HepG2 (cell line): ENCODE results near the gene HTRA2. TPM values are rescaled to one million over a fixed set of nuclear protein-coding genes. Genes with fewer than 3 reads are reported as not detected.

ENCODE experiments used
- AHR ChIP-seq: IDR thresholded peaks from 2 replicates; pipeline ENCODE4 v1.6.1; 2018; ENCODE audit warnings: missing genetic modification reagents, missing compliant biosample characterization
- EP300 ChIP-seq, 3 experiments: sonication (generic) in 1 of 3; formaldehyde crosslinking in 1 of 3; IDR thresholded peaks; 2 replicates each; pipeline versions ENCODE4 v1.5.1 to v1.6.1; 2011 to 2020; ENCODE audit warnings: low read depth in 2 of 3, low read length in 2 of 3, borderline replicate concordance in 1 of 3, improper control_type of control experiment in 1 of 3, mild to moderate bottlenecking in 1 of 3, missing genetic modification reagents in 1 of 3, moderate library complexity in 1 of 3
- FIP1L1 ChIP-seq: fragments of 200-400 bp; formaldehyde crosslinking; IDR thresholded peaks from 2 replicates; pipeline ENCODE4 v1.6.1; 2018; ENCODE audit warnings: low read depth, mild to moderate bottlenecking, low read length, moderate library complexity, borderline replicate concordance; ENCODE audit not compliant: insufficient read depth
- HNRNPUL1 ChIP-seq: fragments of 200-400 bp; formaldehyde crosslinking; IDR thresholded peaks from 2 replicates; pipeline ENCODE4 v1.6.1; 2017; ENCODE audit warnings: low read depth, mild to moderate bottlenecking, low read length, moderate library complexity
- MBNL3 ChIP-seq: fragments of 250-450 bp; sonication (Bioruptor Pico); conservative IDR thresholded peaks from 2 replicates; pipeline ENCODE4 v1.8.0; 2022; ENCODE audit warnings: mild to moderate bottlenecking, inconsistent platforms
- MEF2D ChIP-seq: sonication (generic); formaldehyde crosslinking; IDR thresholded peaks from 2 replicates; pipeline ENCODE4 v1.5.1; 2020; ENCODE audit warnings: mild to moderate bottlenecking, missing genetic modification reagents
- MTA3 ChIP-seq: sonication (generic); formaldehyde crosslinking; IDR thresholded peaks from 2 replicates; pipeline ENCODE4 v1.4.0; 2020; ENCODE audit warnings: missing genetic modification reagents
- MTF1 ChIP-seq: sonication (generic); formaldehyde crosslinking; IDR thresholded peaks from 2 replicates; pipeline ENCODE4 v1.5.0; 2020; ENCODE audit warnings: missing genetic modification reagents
- PBX3 ChIP-seq: sonication (generic); formaldehyde crosslinking; IDR thresholded peaks from 2 replicates; pipeline ENCODE4 v1.8.1; 2023; ENCODE audit warnings: missing genetic modification reagents, inconsistent platforms, borderline replicate concordance
- PCBP1 ChIP-seq: fragments of 200-400 bp; formaldehyde crosslinking; IDR thresholded peaks from 2 replicates; pipeline ENCODE4 v1.6.1; 2017; ENCODE audit warnings: mild to moderate bottlenecking, low read depth, low read length, borderline replicate concordance
- REXO4 ChIP-seq: sonication (generic); formaldehyde crosslinking; IDR thresholded peaks from 2 replicates; pipeline ENCODE4 v1.8.0; 2022; ENCODE audit warnings: missing genetic modification reagents, mild to moderate bottlenecking, borderline replicate concordance
- SATB2 ChIP-seq: sonication (generic); formaldehyde crosslinking; IDR thresholded peaks from 2 replicates; pipeline ENCODE4 v1.5.0; 2020; ENCODE audit warnings: missing genetic modification reagents
- ZBTB1 ChIP-seq: sonication (generic); formaldehyde crosslinking; IDR thresholded peaks from 2 replicates; pipeline ENCODE4 v1.4.0; 2020; ENCODE audit warnings: missing genetic modification reagents, borderline replicate concordance
- ZBTB7A ChIP-seq: sonication (generic); formaldehyde crosslinking; IDR thresholded peaks from 2 replicates; pipeline ENCODE4 v1.8.0; 2022; ENCODE audit warnings: mild to moderate bottlenecking, missing genetic modification reagents
- ZC3H13 ChIP-seq: sonication (generic); formaldehyde crosslinking; IDR thresholded peaks from 2 replicates; pipeline ENCODE4 v1.8.1; 2023; ENCODE audit warnings: mild to moderate bottlenecking, missing genetic modification reagents, moderate library complexity
- ZFP90 ChIP-seq: sonication (generic); formaldehyde crosslinking; IDR thresholded peaks from 2 replicates; pipeline ENCODE4 v1.8.0; 2022; ENCODE audit warnings: missing genetic modification reagents, mild to moderate bottlenecking, inconsistent platforms, borderline replicate concordance
- ZNF329 ChIP-seq: sonication (generic); formaldehyde crosslinking; IDR thresholded peaks from 2 replicates; pipeline ENCODE4 v1.9.0; 2021; ENCODE audit warnings: low read depth, mild to moderate bottlenecking, missing genetic modification reagents
- ZNF496 ChIP-seq: sonication (generic); formaldehyde crosslinking; IDR thresholded peaks from 2 replicates; pipeline ENCODE4 v1.8.1; 2023; ENCODE audit warnings: mild to moderate bottlenecking, moderate library complexity, missing genetic modification reagents; ENCODE audit not compliant: insufficient replicate concordance
- ZNF552 ChIP-seq: sonication (generic); formaldehyde crosslinking; IDR thresholded peaks from 2 replicates; pipeline ENCODE4 v1.9.0; 2022; ENCODE audit warnings: missing genetic modification reagents, mild to moderate bottlenecking, borderline replicate concordance
- ZNF567 ChIP-seq: sonication (generic); formaldehyde crosslinking; IDR thresholded peaks from 2 replicates; pipeline ENCODE4 v1.8.1; 2023; ENCODE audit warnings: mild to moderate bottlenecking, missing genetic modification reagents, borderline replicate concordance
- ZNF737 ChIP-seq: sonication (generic); formaldehyde crosslinking; IDR thresholded peaks from 2 replicates; pipeline ENCODE4 v1.5.0; 2020; ENCODE audit warnings: missing genetic modification reagents, mild to moderate bottlenecking, borderline replicate concordance
- ZNF768 ChIP-seq: sonication (generic); formaldehyde crosslinking; IDR thresholded peaks from 2 replicates; pipeline ENCODE4 v1.4.0; 2020; ENCODE audit warnings: missing genetic modification reagents
- ZNF841 ChIP-seq: sonication (generic); formaldehyde crosslinking; IDR thresholded peaks from 2 replicates; pipeline ENCODE4 v1.8.1; 2023; ENCODE audit warnings: missing genetic modification reagents, borderline replicate concordance
- polyA plus RNA-seq, 8 experiments: library from polyadenylated mRNA; depleted of rRNA in 3 of 8; stranded (reverse) in 7 of 8; unstranded in 1 of 8; fragments of >200 nt; fragmentation: Illumina TruSeq in 4 of 8; extraction: Trizol in 4 of 8; gene quantifications; 2 replicates each; pipeline versions ENCODE4 v1.2.1 to v1.2.3, GENCODE V29; 2011 to 2016; ENCODE audit warnings: low read depth in 4 of 8, missing spikeins in 1 of 8, mixed read lengths in 1 of 8; ENCODE audit not compliant: insufficient read depth in 1 of 8
- total RNA-seq, 5 experiments: library from RNA; depleted of rRNA; stranded (reverse); fragments of >200 nt; fragmentation: Illumina TruSeq; extraction: Trizol; gene quantifications; 2 replicates each; pipeline ENCODE4 v1.2.3, GENCODE V29; 2016; ENCODE audit warnings: low read depth in 1 of 5
- TF ChIP-seq, protein P1 (sequence below): IDR thresholded peaks from 2 replicates; pipeline ENCODE4 v1.6.1; 2016; ENCODE audit warnings: missing genetic modification reagents, missing compliant biosample characterization
- TF ChIP-seq, protein P2 (sequence below): sonication (generic); formaldehyde crosslinking; IDR thresholded peaks from 2 replicates; pipeline ENCODE4 v1.8.0; 2022; ENCODE audit warnings: missing genetic modification reagents, mild to moderate bottlenecking, moderate library complexity, borderline replicate concordance

Gene HTRA2
- total and polyA plus RNA-seq, 2 of the 13 experiments (the other 11 are each of a cell fraction or from before 2014, with no cell fraction given): 47.7 to 50.3 TPM

- TF ChIP-seq ZNF552 (CRISPR knock-in tag): no peak
- TF ChIP-seq ZBTB7A: no peak
- TF ChIP-seq AHR (CRISPR knock-in tag): peak; percentile 57; the same call in 1 of the 2 replicates
- TF ChIP-seq REXO4 (CRISPR knock-in tag): no peak
- TF ChIP-seq MBNL3 (CRISPR knock-in tag): no peak
- TF ChIP-seq PBX3 (CRISPR knock-in tag): no peak
- TF ChIP-seq ZNF737 (CRISPR knock-in tag): no peak
- TF ChIP-seq SATB2: no peak
- TF ChIP-seq MTF1: no peak
- no peak for TF ChIP-seq FIP1L1
- no peak for TF ChIP-seq ZNF567
- no peak for TF ChIP-seq PCBP1
- TF ChIP-seq ZNF768 (CRISPR knock-in tag): no peak
- TF ChIP-seq ZNF329 (CRISPR knock-in tag): no peak
- no peak for TF ChIP-seq ZNF496 (CRISPR knock-in tag)
- peak; percentile 25 to 73; a peak in 2 of 4 replicates for TF ChIP-seq EP300 (IDR thresholded peaks at IDR 0.05; ENCODE audit: low read depth in 2 of 2, low read length in 2 of 2)
- TF ChIP-seq EP300 (CRISPR knock-in tag; IDR thresholded peaks at IDR 0.05; ENCODE audit: borderline replicate concordance): 0 out of 2 replicates have a peak, but pooled peaks have one; percentile 22
- TF ChIP-seq ZNF841: no peak
- TF ChIP-seq ZBTB1: no peak
- no peak for TF ChIP-seq MTA3 (CRISPR knock-in tag)
- TF ChIP-seq MEF2D (CRISPR knock-in tag): peak; percentile 64; the same call in 1 of the 2 replicates
- TF ChIP-seq, protein P1, sequence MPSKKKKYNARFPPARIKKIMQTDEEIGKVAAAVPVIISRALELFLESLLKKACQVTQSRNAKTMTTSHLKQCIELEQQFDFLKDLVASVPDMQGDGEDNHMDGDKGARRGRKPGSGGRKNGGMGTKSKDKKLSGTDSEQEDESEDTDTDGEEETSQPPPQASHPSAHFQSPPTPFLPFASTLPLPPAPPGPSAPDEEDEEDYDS (CRISPR knock-in tag): peak; percentile 98
- no peak for TF ChIP-seq ZFP90 (CRISPR knock-in tag)
- no peak for TF ChIP-seq ZC3H13 (CRISPR knock-in tag)
- TF ChIP-seq, protein P2, sequence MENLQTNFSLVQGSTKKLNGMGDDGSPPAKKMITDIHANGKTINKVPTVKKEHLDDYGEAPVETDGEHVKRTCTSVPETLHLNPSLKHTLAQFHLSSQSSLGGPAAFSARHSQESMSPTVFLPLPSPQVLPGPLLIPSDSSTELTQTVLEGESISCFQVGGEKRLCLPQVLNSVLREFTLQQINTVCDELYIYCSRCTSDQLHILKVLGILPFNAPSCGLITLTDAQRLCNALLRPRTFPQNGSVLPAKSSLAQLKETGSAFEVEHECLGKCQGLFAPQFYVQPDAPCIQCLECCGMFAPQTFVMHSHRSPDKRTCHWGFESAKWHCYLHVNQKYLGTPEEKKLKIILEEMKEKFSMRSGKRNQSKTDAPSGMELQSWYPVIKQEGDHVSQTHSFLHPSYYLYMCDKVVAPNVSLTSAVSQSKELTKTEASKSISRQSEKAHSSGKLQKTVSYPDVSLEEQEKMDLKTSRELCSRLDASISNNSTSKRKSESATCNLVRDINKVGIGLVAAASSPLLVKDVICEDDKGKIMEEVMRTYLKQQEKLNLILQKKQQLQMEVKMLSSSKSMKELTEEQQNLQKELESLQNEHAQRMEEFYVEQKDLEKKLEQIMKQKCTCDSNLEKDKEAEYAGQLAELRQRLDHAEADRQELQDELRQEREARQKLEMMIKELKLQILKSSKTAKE (CRISPR knock-in tag): no peak
- no peak for TF ChIP-seq HNRNPUL1
Observed at GRCh38 chr2:74525717-74526648, 3.8 kb upstream of the HTRA2 start, which contains the start of gene DQX1 (continued).
